ENCODE results near the gene EIF2B5. TPM values are rescaled to one million over a fixed set of nuclear protein-coding genes. Genes with fewer than 3 reads are reported as not detected.

Gene EIF2B5
- polyA plus RNA-seq, 1 donor (not counting 4 experiments of a cell fraction or from before 2014, with no cell fraction given) = 37.9 TPM

- H3K9me1 ChIP-seq (ENCODE audit: control insufficient read depth, extremely low read depth, insufficient read depth, low read length) = no peaks in the 10 kb centered on the region
- peaks cover 8% of the 10 kb centered on the region for H3K4me1 ChIP-seq (ENCODE audit: control insufficient read depth, extremely low read depth, insufficient read depth, low read length)
- no peaks in the 10 kb centered on the region for H4K20me1 ChIP-seq (ENCODE audit: control insufficient read depth, extremely low read depth, insufficient read depth, low read length)
- H3K4me2 ChIP-seq (ENCODE audit: control insufficient read depth, extremely low read depth, insufficient read depth, low read depth, low read length) = no peak overlapping the region
- H3K9me3 ChIP-seq (ENCODE audit: control insufficient read depth, low read depth, low read length) = no peaks in the 10 kb centered on the region
- peaks cover 22% of the 10 kb centered on the region for H3K79me2 ChIP-seq (ENCODE audit: control insufficient read depth, insufficient read depth, low read length)
- dilution Hi-C loops (cut with MboI; ENCODE audit: extremely low pct_ligation_motif_present, low sequenced_read_pairs) = no loop called here
- FAIRE-seq (no peak), DNase-seq (ENCODE audit: low read depth, low spot score) (no peak)
- H3K36me3 ChIP-seq (ENCODE audit: control insufficient read depth in 2 of 2, extremely low read depth in 1 of 2, insufficient read depth in 2 of 2, low read length in 2 of 2) = peaks cover 41 to 48% of the 10 kb centered on the region in 2 experiments
- H3K27me3 ChIP-seq (ENCODE audit: control insufficient read depth, extremely low read depth, insufficient read depth, low read length) = no peaks in the 10 kb centered on the region
- H2AFZ ChIP-seq (ENCODE audit: control insufficient read depth, low read length) = no peak overlapping the region
- no peak overlapping the region for H3K9ac ChIP-seq (ENCODE audit: control insufficient read depth, extremely low read depth, insufficient read depth, low read length)
- no peak overlapping the region for H3K4me3 ChIP-seq (ENCODE audit: control insufficient read depth in 2 of 3, extremely low read depth in 1 of 3, insufficient read depth in 2 of 3, low read depth in 1 of 3, low read length in 3 of 3)
- TF ChIP-seq, protein P1, sequence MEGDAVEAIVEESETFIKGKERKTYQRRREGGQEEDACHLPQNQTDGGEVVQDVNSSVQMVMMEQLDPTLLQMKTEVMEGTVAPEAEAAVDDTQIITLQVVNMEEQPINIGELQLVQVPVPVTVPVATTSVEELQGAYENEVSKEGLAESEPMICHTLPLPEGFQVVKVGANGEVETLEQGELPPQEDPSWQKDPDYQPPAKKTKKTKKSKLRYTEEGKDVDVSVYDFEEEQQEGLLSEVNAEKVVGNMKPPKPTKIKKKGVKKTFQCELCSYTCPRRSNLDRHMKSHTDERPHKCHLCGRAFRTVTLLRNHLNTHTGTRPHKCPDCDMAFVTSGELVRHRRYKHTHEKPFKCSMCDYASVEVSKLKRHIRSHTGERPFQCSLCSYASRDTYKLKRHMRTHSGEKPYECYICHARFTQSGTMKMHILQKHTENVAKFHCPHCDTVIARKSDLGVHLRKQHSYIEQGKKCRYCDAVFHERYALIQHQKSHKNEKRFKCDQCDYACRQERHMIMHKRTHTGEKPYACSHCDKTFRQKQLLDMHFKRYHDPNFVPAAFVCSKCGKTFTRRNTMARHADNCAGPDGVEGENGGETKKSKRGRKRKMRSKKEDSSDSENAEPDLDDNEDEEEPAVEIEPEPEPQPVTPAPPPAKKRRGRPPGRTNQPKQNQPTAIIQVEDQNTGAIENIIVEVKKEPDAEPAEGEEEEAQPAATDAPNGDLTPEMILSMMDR (optimal IDR thresholded peaks at IDR 0.05 in 1 of 3, IDR thresholded peaks at IDR 0.05 in 1 of 3, conservative IDR thresholded peaks at IDR 0.05 in 1 of 3; ENCODE audit: extremely low read depth in 1 of 3, insufficient read depth in 2 of 3, low read length in 3 of 3) = no peak
- TF ChIP-seq EZH2 (IDR thresholded peaks at IDR 0.05; ENCODE audit: low read length) = no peak
- H3K27ac ChIP-seq (ENCODE audit: control insufficient read depth, insufficient read depth, low read length) = no peak overlapping the region
Observed at GRCh38 chr3:184164648-184165330, 29.6 kb downstream of the EIF2B5 start.

DNA sequence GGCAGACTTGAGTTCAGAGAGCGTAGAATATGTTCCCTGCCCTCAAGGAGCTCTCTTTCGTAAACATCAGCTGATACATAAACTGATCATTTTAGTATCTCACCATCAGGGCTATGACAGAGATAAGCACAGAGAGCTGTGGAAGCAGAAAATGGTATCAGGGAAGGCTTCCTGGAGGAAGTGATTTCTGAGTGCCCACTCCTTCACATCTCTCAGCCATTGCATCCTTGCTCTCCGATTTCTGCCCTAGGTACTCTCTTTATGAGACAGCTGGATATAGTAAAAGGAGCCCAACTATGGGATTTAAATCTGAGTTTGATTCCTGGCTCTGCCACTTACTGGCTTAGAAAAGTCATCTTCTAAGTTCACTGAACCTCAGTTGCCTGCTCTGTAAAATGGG is 30.4 kb downstream of the EIF2B5 start:
- no peak overlapping the region for H3K4me3 ChIP-seq (ENCODE audit: control insufficient read depth in 2 of 3, extremely low read depth in 1 of 3, insufficient read depth in 2 of 3, low read depth in 1 of 3, low read length in 3 of 3)
- H3K9me1 ChIP-seq (ENCODE audit: control insufficient read depth, extremely low read depth, insufficient read depth, low read length) = no peaks in the 10 kb centered on the region
- TF ChIP-seq, protein P1 (optimal IDR thresholded peaks at IDR 0.05 in 1 of 3, IDR thresholded peaks at IDR 0.05 in 1 of 3, conservative IDR thresholded peaks at IDR 0.05 in 1 of 3; ENCODE audit: extremely low read depth in 1 of 3, insufficient read depth in 2 of 3, low read length in 3 of 3) = no peak
- no peak for TF ChIP-seq EZH2 (IDR thresholded peaks at IDR 0.05; ENCODE audit: low read length)
- no peak overlapping the region for H2AFZ ChIP-seq (ENCODE audit: control insufficient read depth, low read length)
- dilution Hi-C loops (cut with MboI; ENCODE audit: extremely low pct_ligation_motif_present, low sequenced_read_pairs) = no loop called here
- peaks cover 16% of the 10 kb centered on the region for H3K79me2 ChIP-seq (ENCODE audit: control insufficient read depth, insufficient read depth, low read length)
- H3K27me3 ChIP-seq (ENCODE audit: control insufficient read depth, extremely low read depth, insufficient read depth, low read length) = no peaks in the 10 kb centered on the region
- H3K9me3 ChIP-seq (ENCODE audit: control insufficient read depth, low read depth, low read length) = no peaks in the 10 kb centered on the region
- peaks cover 42 to 53% of the 10 kb centered on the region in 2 experiments for H3K36me3 ChIP-seq (ENCODE audit: control insufficient read depth in 2 of 2, extremely low read depth in 1 of 2, insufficient read depth in 2 of 2, low read length in 2 of 2)
- H3K27ac ChIP-seq (ENCODE audit: control insufficient read depth, insufficient read depth, low read length) = no peak overlapping the region
- FAIRE-seq (no peak), DNase-seq (ENCODE audit: low read depth, low spot score) (no peak)
- no peak overlapping the region for H3K4me2 ChIP-seq (ENCODE audit: control insufficient read depth, extremely low read depth, insufficient read depth, low read depth, low read length)
- no peaks in the 10 kb centered on the region for H4K20me1 ChIP-seq (ENCODE audit: control insufficient read depth, extremely low read depth, insufficient read depth, low read length)
- peaks cover 8% of the 10 kb centered on the region for H3K4me1 ChIP-seq (ENCODE audit: control insufficient read depth, extremely low read depth, insufficient read depth, low read length)
- H3K9ac ChIP-seq (ENCODE audit: control insufficient read depth, extremely low read depth, insufficient read depth, low read length) = no peak overlapping the region
